Activated CD8-positive, alpha-beta memory T cell treated with anti-CD3 and anti-CD28 coated beads for 48 hours (primary cell): ENCODE data around the gene PLPPR3.
A peak's percentile ranks its signal among the peaks of the same experiment; 100 is the strongest.

Experiments
- DNase-seq, 3 experiments: peaks; one replicate each; pipeline ENCODE4 v3.0.0-alpha.2; 2020; ENCODE audit warnings: low read depth in 2 of 3, low spot score in 2 of 3

PLPPR3 gene

GRCh38 chr19:797528-798414 lies 24.0 kb downstream of the PLPPR3 start:
- peak; percentile 73 to 86 (median 79) for DNase-seq

GRCh38 chr19:796692-797527 lies 24.8 kb downstream of the PLPPR3 start, which contains the start of gene PTBP1:
Gene PTBP1 (plus strand): TSS chr19:797452. CDS start chr19:797498, 46 bp downstream.
- DNase-seq = peak; percentile 82 to 100 (median 95)

GRCh38 chr19:795691-796581 lies 25.8 kb downstream of the PLPPR3 start:
- no peak for DNase-seq

GRCh38 chr19:795073-795611 lies 26.6 kb downstream of the PLPPR3 start:
- no peak for DNase-seq

- no peak for DNase-seq
These were observed 27.9 kb downstream of the PLPPR3 start for GRCh38 chr19:793806-794205.

- no peak for DNase-seq
These were observed 29.4 kb downstream of the PLPPR3 start for GRCh38 chr19:792306-792885.

GRCh38 chr19:791567-792305 lies 30.0 kb downstream of the PLPPR3 start:
- no peak for DNase-seq

GRCh38 chr19:791007-791566 lies 30.7 kb downstream of the PLPPR3 start:
- DNase-seq = no peak

GRCh38 chr19:789701-790060 lies 32.1 kb downstream of the PLPPR3 start:
- no peak for DNase-seq

GRCh38 chr19:788983-789700 lies 32.6 kb downstream of the PLPPR3 start:
- DNase-seq = no peak

GRCh38 chr19:788686-788982 lies 33.1 kb downstream of the PLPPR3 start:
- DNase-seq = no peak

GRCh38 chr19:787536-787935 lies 34.2 kb downstream of the PLPPR3 start:
- no peak for DNase-seq

GRCh38 chr19:784541-784940 lies 37.2 kb downstream of the PLPPR3 start:
- DNase-seq = no peak

- no peak for DNase-seq
These were observed 38.7 kb downstream of the PLPPR3 start for GRCh38 chr19:782878-783668.

GRCh38 chr19:782185-782877 lies 39.4 kb downstream of the PLPPR3 start:
- no peak for DNase-seq

GRCh38 chr19:781800-782184 lies 40.0 kb downstream of the PLPPR3 start:
- DNase-seq = no peak

GRCh38 chr19:780935-781334 lies 40.8 kb downstream of the PLPPR3 start:
- DNase-seq = no peak
